ENCODE results near the gene ABCG4.

DNA sequence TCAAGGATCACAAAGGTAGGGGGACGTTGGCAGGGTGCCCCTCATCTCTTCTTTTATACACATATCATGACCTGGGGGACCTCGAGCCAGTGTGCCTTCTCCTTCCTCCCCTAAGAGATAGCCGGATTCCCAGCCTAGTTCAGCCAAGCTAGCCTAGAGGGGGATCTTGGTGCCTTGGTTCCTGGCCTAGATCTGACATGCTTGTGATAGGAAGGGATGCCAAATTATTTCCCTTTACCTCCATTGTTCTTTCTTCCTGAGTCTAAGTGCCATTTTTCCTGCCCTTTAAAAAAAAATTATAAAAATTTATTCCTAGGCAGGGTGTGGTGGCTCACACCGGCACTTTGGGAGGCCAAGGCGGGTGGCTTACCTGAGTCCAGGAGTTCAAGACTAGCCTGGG lies 34.5 kb upstream of the ABCG4 start:
- TF ChIP-seq, protein P1, sequence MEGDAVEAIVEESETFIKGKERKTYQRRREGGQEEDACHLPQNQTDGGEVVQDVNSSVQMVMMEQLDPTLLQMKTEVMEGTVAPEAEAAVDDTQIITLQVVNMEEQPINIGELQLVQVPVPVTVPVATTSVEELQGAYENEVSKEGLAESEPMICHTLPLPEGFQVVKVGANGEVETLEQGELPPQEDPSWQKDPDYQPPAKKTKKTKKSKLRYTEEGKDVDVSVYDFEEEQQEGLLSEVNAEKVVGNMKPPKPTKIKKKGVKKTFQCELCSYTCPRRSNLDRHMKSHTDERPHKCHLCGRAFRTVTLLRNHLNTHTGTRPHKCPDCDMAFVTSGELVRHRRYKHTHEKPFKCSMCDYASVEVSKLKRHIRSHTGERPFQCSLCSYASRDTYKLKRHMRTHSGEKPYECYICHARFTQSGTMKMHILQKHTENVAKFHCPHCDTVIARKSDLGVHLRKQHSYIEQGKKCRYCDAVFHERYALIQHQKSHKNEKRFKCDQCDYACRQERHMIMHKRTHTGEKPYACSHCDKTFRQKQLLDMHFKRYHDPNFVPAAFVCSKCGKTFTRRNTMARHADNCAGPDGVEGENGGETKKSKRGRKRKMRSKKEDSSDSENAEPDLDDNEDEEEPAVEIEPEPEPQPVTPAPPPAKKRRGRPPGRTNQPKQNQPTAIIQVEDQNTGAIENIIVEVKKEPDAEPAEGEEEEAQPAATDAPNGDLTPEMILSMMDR (conservative IDR thresholded peaks at IDR 0.05; ENCODE audit: low read depth, low read length): no peak
- no peak for TF ChIP-seq EZH2 (IDR thresholded peaks at IDR 0.05; ENCODE audit: borderline replicate concordance, low read depth, low read length, poor library complexity, severe bottlenecking)
